GM23338 (cell line): Measurements from ENCODE around the gene SH3GLB1. TPM values are rescaled to one million over a fixed set of nuclear protein-coding genes. Genes with fewer than 3 reads are reported as not detected.

Source experiments
- ATAC-seq: fragments of 200-7000 bp; cut with Tn5 transposase; 3 replicates; pipeline ENCODE4 v1.9.1; 2020
- DNase-seq: peaks from one replicate; pipeline ENCODE4 v3.0.0-alpha.2; 2015; ENCODE audit warnings: low spot score
- H2AFZ ChIP-seq: fragments of 200-600 bp; sonication (generic); 2 replicates; pipeline ENCODE4 v1.8.0; 2016; ENCODE audit warnings: antibody characterized with exemption, mild to moderate bottlenecking, moderate library complexity
- H3F3A ChIP-seq: fragments of 200-600 bp; sonication (generic); replicated peaks from 2 replicates; pipeline ENCODE4 v1.8.0; 2017; ENCODE audit warnings: antibody characterized with exemption, mixed run types, low read depth
- H3K27ac ChIP-seq: fragments of 200-600 bp; sonication (generic); 2 replicates; pipeline ENCODE4 v1.6.1; 2016; ENCODE audit warnings: low read depth
- H3K27me3 ChIP-seq: fragments of 200-600 bp; sonication (generic); 2 replicates; pipeline ENCODE4 v1.8.0; 2016; ENCODE audit warnings: mild to moderate bottlenecking, mixed run types, moderate library complexity; ENCODE audit not compliant: insufficient read depth
- H3K36me3 ChIP-seq: fragments of 200-600 bp; sonication (generic); 2 replicates; pipeline ENCODE4 v1.8.0; 2016; ENCODE audit warnings: mild to moderate bottlenecking; ENCODE audit not compliant: insufficient read depth
- H3K4me1 ChIP-seq: fragments of 200-600 bp; sonication (generic); 2 replicates; pipeline ENCODE4 v1.8.0; 2016; ENCODE audit warnings: mild to moderate bottlenecking, moderate library complexity; ENCODE audit not compliant: insufficient read depth
- H3K4me2 ChIP-seq: fragments of 200-600 bp; sonication (generic); 2 replicates; pipeline ENCODE4 v1.7.1; 2017; ENCODE audit warnings: mixed run types
- H3K4me3 ChIP-seq: fragments of 200-600 bp; sonication (generic); 2 replicates; pipeline ENCODE4 v1.6.1; 2016; ENCODE audit warnings: mixed run types
- H3K79me2 ChIP-seq: fragments of 200-600 bp; sonication (generic); replicated peaks from 2 replicates; pipeline ENCODE4 v1.8.0; 2017; ENCODE audit warnings: mild to moderate bottlenecking; ENCODE audit not compliant: insufficient read depth
- H3K9me2 ChIP-seq: fragments of 200-600 bp; sonication (generic); 2 replicates; pipeline ENCODE4 v1.8.0; 2017; ENCODE audit not compliant: insufficient read depth
- H4K20me1 ChIP-seq: fragments of 200-600 bp; sonication (generic); replicated peaks from 2 replicates; pipeline ENCODE4 v1.8.0; 2017; ENCODE audit warnings: mild to moderate bottlenecking; ENCODE audit not compliant: insufficient read depth
- H3K27ac Mint-ChIP-seq: 2 replicates; pipeline ENCODE4 v1.8.0; 2020; ENCODE audit warnings: inconsistent platforms, mild to moderate bottlenecking, moderate library complexity, mixed read lengths
- H3K27me3 Mint-ChIP-seq: 3 replicates; pipeline ENCODE4 v1.8.0; 2022; ENCODE audit warnings: low read depth, mild to moderate bottlenecking, moderate library complexity, mixed read lengths, inconsistent platforms; ENCODE audit not compliant: insufficient read depth, poor library complexity
- H3K36me3 Mint-ChIP-seq: 3 replicates; pipeline ENCODE4 v1.8.0; 2021; ENCODE audit warnings: low read depth, mild to moderate bottlenecking, inconsistent platforms, moderate library complexity, mixed read lengths
- H3K4me1 Mint-ChIP-seq: 3 replicates; pipeline ENCODE4 v1.8.0; 2020; ENCODE audit warnings: mild to moderate bottlenecking, inconsistent platforms, mixed read lengths
- H3K4me3 Mint-ChIP-seq: 3 replicates; pipeline ENCODE4 v1.8.0; 2021; ENCODE audit warnings: moderate library complexity, mild to moderate bottlenecking, inconsistent platforms, mixed read lengths
- H3K9me3 Mint-ChIP-seq: 3 replicates; pipeline ENCODE4 v1.8.0; 2020; ENCODE audit warnings: moderate library complexity, mild to moderate bottlenecking, inconsistent platforms, mixed read lengths
- CREB1 ChIP-seq: fragments of 250-450 bp; sonication (Bioruptor Pico); IDR thresholded peaks from 2 replicates; pipeline ENCODE4 v1.5.0; 2020; ENCODE audit warnings: low read depth, mild to moderate bottlenecking, moderate library complexity
- CTCF ChIP-seq, 2 experiments: fragments of 200-600 bp in 1 of 2; sonication (generic) in 1 of 2; conservative IDR thresholded peaks; 2 replicates each; pipeline versions ENCODE4 v1.5.1 to v1.6.1; 2016 to 2017; ENCODE audit warnings: antibody characterized with exemption in 2 of 2, low read depth in 2 of 2, mild to moderate bottlenecking in 2 of 2, moderate library complexity in 1 of 2
- ETS1 ChIP-seq: IDR thresholded peaks from 2 replicates; pipeline ENCODE4 v1.6.1; 2016; ENCODE audit warnings: antibody characterized with exemption
- EZH2 ChIP-seq: fragments of 200-600 bp; sonication (generic); IDR thresholded peaks from one replicate; pipeline ENCODE4 v1.8.0; 2017; ENCODE audit warnings: antibody characterized with exemption, mild to moderate bottlenecking, low read depth; ENCODE audit not compliant: unreplicated experiment
- EZH2phosphoT487 ChIP-seq: fragments of 200-600 bp; sonication (generic); IDR thresholded peaks from one replicate; pipeline ENCODE4 v1.8.1; 2018; ENCODE audit warnings: antibody characterized with exemption; ENCODE audit not compliant: unreplicated experiment
- JUNB ChIP-seq: IDR thresholded peaks from one replicate; pipeline ENCODE4 v1.6.1; 2016; ENCODE audit warnings: antibody characterized with exemption; ENCODE audit not compliant: unreplicated experiment
- NANOG ChIP-seq: IDR thresholded peaks from 2 replicates; pipeline ENCODE4 v1.6.1; 2016; ENCODE audit warnings: antibody characterized with exemption, borderline replicate concordance
- REST ChIP-seq: IDR thresholded peaks from one replicate; pipeline ENCODE4 v1.6.1; 2018; ENCODE audit warnings: antibody characterized with exemption; ENCODE audit not compliant: unreplicated experiment
- STAT1 ChIP-seq: IDR thresholded peaks from one replicate; pipeline ENCODE4 v1.6.1; 2016; ENCODE audit warnings: antibody characterized with exemption; ENCODE audit not compliant: unreplicated experiment
- ZNF114 ChIP-seq: fragments of 250-450 bp; sonication (Bioruptor Pico); IDR thresholded peaks from 2 replicates; pipeline ENCODE4 v1.5.0; 2020; ENCODE audit warnings: mild to moderate bottlenecking, moderate library complexity
- ZNF331 ChIP-seq: fragments of 250-450 bp; sonication (Bioruptor Pico); IDR thresholded peaks from 2 replicates; pipeline ENCODE4 v1.5.0; 2020; ENCODE audit warnings: low read depth, mild to moderate bottlenecking, moderate library complexity
- ZNF462 ChIP-seq: fragments of 250-450 bp; sonication (Bioruptor Pico); IDR thresholded peaks from 2 replicates; pipeline ENCODE4 v1.5.0; 2020; ENCODE audit warnings: mild to moderate bottlenecking, moderate library complexity
- polyA plus RNA-seq: library from polyadenylated mRNA; unstranded; fragments of >200 nt; fragmentation: Nextera tagmentation; extraction: Ambion mirVana; gene quantifications from 2 replicates; pipeline ENCODE4 v1.2.1, GENCODE V29; 2016
- total RNA-seq: library from RNA; depleted of rRNA; stranded (reverse); fragments of >200 nt; shearing (Covaris generic); gene quantifications from 2 replicates; pipeline ENCODE4 v1.2.3, GENCODE V29; 2014

The SH3GLB1 gene
- total and polyA plus RNA-seq, 2 experiments from 2014 or later = 21.4 to 29.4 TPM

GRCh38 chr1:86718786-86719185, 14.4 kb downstream of the SH3GLB1 start (continued):
- no peak for TF ChIP-seq ETS1

GRCh38 chr1:86731416-86731815, 27.0 kb downstream of the SH3GLB1 start:
- H3K4me3 Mint-ChIP-seq = no peak overlapping the region
- H3K4me3 ChIP-seq = no peak overlapping the region
- peaks cover 16% of the 10 kb centered on the region; the same call in 2 of the 3 replicates for H3K36me3 Mint-ChIP-seq
- H3K79me2 ChIP-seq = no peaks in the 10 kb centered on the region
- DNase-seq = no peak
- no peak overlapping the region for H3K27ac Mint-ChIP-seq
- peaks cover 7% of the 10 kb centered on the region; the same call in 1 of the 2 replicates for H3K36me3 ChIP-seq
- H2AFZ ChIP-seq = no peak overlapping the region
- no peaks in the 10 kb centered on the region for H3K4me1 Mint-ChIP-seq
- no peaks in the 10 kb centered on the region for H3K27me3 Mint-ChIP-seq
- no peaks in the 10 kb centered on the region for H3F3A ChIP-seq
- H3K9me3 Mint-ChIP-seq = no peaks in the 10 kb centered on the region
- H3K27ac ChIP-seq = no peak overlapping the region
- H3K4me1 ChIP-seq = no peaks in the 10 kb centered on the region
- H3K9me2 ChIP-seq = no peaks in the 10 kb centered on the region
- H3K4me2 ChIP-seq = no peak overlapping the region
- H4K20me1 ChIP-seq = 0 out of 2 replicates have a peak, but pooled peaks cover 3% of the 10 kb centered on the region
- H3K27me3 ChIP-seq = no peaks in the 10 kb centered on the region
- no peak for ATAC-seq
- TF ChIP-seq CREB1 (no peak), ZNF462 (CRISPR knock-in tag) (no peak), STAT1 (no peak), EZH2 (no peak), ZNF331 (CRISPR knock-in tag) (no peak), NANOG (no peak), JUNB (no peak), ETS1 (no peak), EZH2phosphoT487 (no peak), CTCF (conservative IDR thresholded peaks at IDR 0.05; ENCODE audit: low read depth in 2 of 2) (no peak), ZNF114 (CRISPR knock-in tag) (no peak), REST (no peak)
